ENCODE measurements around the gene MIF4GD. TPM values are rescaled to one million over a fixed set of nuclear protein-coding genes. Genes with fewer than 3 reads are reported as not detected.
A peak's percentile ranks its signal among the peaks of the same experiment; 100 is the strongest.

MIF4GD gene
- total and polyA plus RNA-seq, 10 of the 15 experiments (the other 5 are each of a cell fraction or from before 2014, with no cell fraction given), result 22.8 to 96.2 (median 60.1) TPM

GRCh38 chr17:75319904-75320691 is 49.1 kb upstream of the MIF4GD start (continued):
- TF ChIP-seq PRDM15 (CRISPR knock-in tag; IDR thresholded peaks at IDR 0.05) (no peak), MYB (IDR thresholded peaks at IDR 0.05; ENCODE audit: borderline replicate concordance, low read depth, low read length) (no peak), NR2F1 (conservative IDR thresholded peaks at IDR 0.05) (peak; percentile 93), ZBTB4 (CRISPR knock-in tag; IDR thresholded peaks at IDR 0.05) (no peak), POLR2AphosphoS5 (IDR thresholded peaks at IDR 0.05; ENCODE audit: low read length) (peak; percentile 47; the same call in 1 of the 2 replicates), SP1 (IDR thresholded peaks at IDR 0.05; ENCODE audit: low read depth, low read length) (peak; percentile 37), JUND (IDR thresholded peaks at IDR 0.05; ENCODE audit: low read depth, low read length) (no peak), BRCA1 (IDR thresholded peaks at IDR 0.05; ENCODE audit: low read depth, low read length) (no peak), ZNF592 (IDR thresholded peaks at IDR 0.05) (no peak), REST (IDR thresholded peaks at IDR 0.05; ENCODE audit: low read depth, low read length) (no peak), DPF2 (IDR thresholded peaks at IDR 0.05) (peak; percentile 40), SUPT20H (IDR thresholded peaks at IDR 0.05; ENCODE audit: borderline replicate concordance, control insufficient read depth, low read depth, low read length) (no peak)
